Central memory CD8-positive, alpha-beta T cell (primary cell): ENCODE data around the gene FAM124A.

Experiments used
- ATAC-seq: fragments of 150-1000 bp; cut with Tn5 transposase; replicated peaks from 2 replicates; pipeline ENCODE4 v1.10.0; 2022; ENCODE audit warnings: mild to moderate bottlenecking, moderate FRiP score, moderate number of reproducible peaks; ENCODE audit not compliant: poor library complexity, severe bottlenecking; ENCODE audit errors: extremely low read depth
- DNase-seq, 2 donors: peaks; one replicate each; pipeline ENCODE4 v3.0.0; 2021; ENCODE audit warnings: low spot score in 2 of 2
- H3K27ac Mint-ChIP-seq: one replicate; pipeline ENCODE4 v1.8.0; 2022; ENCODE audit warnings: low read depth, mild to moderate bottlenecking, moderate library complexity, mixed read lengths
- H3K27me3 Mint-ChIP-seq: one replicate; pipeline ENCODE4 v1.8.0; 2022; ENCODE audit warnings: mixed read lengths
- H3K36me3 Mint-ChIP-seq: one replicate; pipeline ENCODE4 v1.8.0; 2022; ENCODE audit warnings: mild to moderate bottlenecking, moderate library complexity, mixed read lengths; ENCODE audit not compliant: insufficient read depth
- H3K4me1 Mint-ChIP-seq: one replicate; pipeline ENCODE4 v1.8.0; 2022; ENCODE audit warnings: mixed read lengths
- H3K4me3 Mint-ChIP-seq: one replicate; pipeline ENCODE4 v1.8.0; 2022; ENCODE audit warnings: mild to moderate bottlenecking, moderate library complexity, mixed read lengths
- H3K9me3 Mint-ChIP-seq: one replicate; pipeline ENCODE4 v1.8.0; 2022; ENCODE audit warnings: mixed read lengths

FAM124A gene

GRCh38 chr13:51249770-51250741 lies 27.9 kb downstream of the FAM124A start:
- H3K4me1 Mint-ChIP-seq: peaks cover 11% of the 10 kb centered on the region
- H3K9me3 Mint-ChIP-seq: no peaks in the 10 kb centered on the region
- H3K36me3 Mint-ChIP-seq: no peaks in the 10 kb centered on the region

GRCh38 chr13:51251480-51251879 lies 29.3 kb downstream of the FAM124A start:
- no peak for DNase-seq
- Mint-ChIP-seq H3K4me1 (peaks cover 11% of the 10 kb centered on the region), H3K27ac (no peak overlapping the region), H3K4me3 (no peak overlapping the region), H3K27me3 (no peaks in the 10 kb centered on the region), H3K9me3 (no peaks in the 10 kb centered on the region), H3K36me3 (no peaks in the 10 kb centered on the region)
- ATAC-seq: no peak

More at GRCh38 chr13:51249770-51250741, 27.9 kb downstream of the FAM124A start:
- H3K4me3 Mint-ChIP-seq: no peak overlapping the region
- no peak overlapping the region for H3K27ac Mint-ChIP-seq
- ATAC-seq: no peak
- DNase-seq: no peak
- H3K27me3 Mint-ChIP-seq: peaks cover 7% of the 10 kb centered on the region

- no peaks in the 10 kb centered on the region for H3K36me3 Mint-ChIP-seq
- no peaks in the 10 kb centered on the region for H3K9me3 Mint-ChIP-seq
- H3K27ac Mint-ChIP-seq: no peak overlapping the region
- H3K4me3 Mint-ChIP-seq: no peak overlapping the region
- DNase-seq: no peak
- peak; percentile 56 for ATAC-seq
- peaks cover 11% of the 10 kb centered on the region for H3K4me1 Mint-ChIP-seq
- no peaks in the 10 kb centered on the region for H3K27me3 Mint-ChIP-seq
Measured at GRCh38 chr13:51252954-51253532, 30.8 kb downstream of the FAM124A start.

GRCh38 chr13:51255556-51255955 lies 33.4 kb downstream of the FAM124A start:
- DNase-seq: no peak
- peaks cover 11% of the 10 kb centered on the region for H3K4me1 Mint-ChIP-seq
- H3K27ac Mint-ChIP-seq: no peak overlapping the region
- peaks cover 15% of the 10 kb centered on the region for H3K27me3 Mint-ChIP-seq
- no peaks in the 10 kb centered on the region for H3K36me3 Mint-ChIP-seq
- ATAC-seq: no peak
- no peaks in the 10 kb centered on the region for H3K9me3 Mint-ChIP-seq
- no peak overlapping the region for H3K4me3 Mint-ChIP-seq

GRCh38 chr13:51257187-51257586 lies 35.0 kb downstream of the FAM124A start:
- no peak for DNase-seq
- H3K4me1 Mint-ChIP-seq: peaks cover 11% of the 10 kb centered on the region
- no peak overlapping the region for H3K4me3 Mint-ChIP-seq
- no peak for ATAC-seq
- no peaks in the 10 kb centered on the region for H3K36me3 Mint-ChIP-seq
- no peaks in the 10 kb centered on the region for H3K9me3 Mint-ChIP-seq
- H3K27me3 Mint-ChIP-seq: peaks cover 24% of the 10 kb centered on the region
- no peak overlapping the region for H3K27ac Mint-ChIP-seq

- Mint-ChIP-seq H3K9me3 (no peaks in the 10 kb centered on the region), H3K4me1 (no peaks in the 10 kb centered on the region), H3K4me3 (no peak overlapping the region), H3K27me3 (peaks cover 24% of the 10 kb centered on the region), H3K36me3 (no peaks in the 10 kb centered on the region), H3K27ac (no peak overlapping the region)
- ATAC-seq: no peak
- DNase-seq: no peak
Measured at GRCh38 chr13:51258612-51259548, 36.7 kb downstream of the FAM124A start.

GRCh38 chr13:51260154-51260553 lies 38.0 kb downstream of the FAM124A start:
- H3K4me3 Mint-ChIP-seq: no peak overlapping the region
- no peaks in the 10 kb centered on the region for H3K36me3 Mint-ChIP-seq
- peaks cover 34% of the 10 kb centered on the region for H3K27me3 Mint-ChIP-seq
- no peak overlapping the region for H3K27ac Mint-ChIP-seq
- DNase-seq (no peak), ATAC-seq (no peak)
- no peaks in the 10 kb centered on the region for H3K9me3 Mint-ChIP-seq
- no peaks in the 10 kb centered on the region for H3K4me1 Mint-ChIP-seq

GRCh38 chr13:51261610-51262249 lies 39.5 kb downstream of the FAM124A start:
- Mint-ChIP-seq H3K9me3 (no peaks in the 10 kb centered on the region), H3K4me3 (no peak overlapping the region), H3K27ac (no peak overlapping the region), H3K4me1 (no peaks in the 10 kb centered on the region), H3K36me3 (no peaks in the 10 kb centered on the region), H3K27me3 (peaks cover 34% of the 10 kb centered on the region)
- DNase-seq (no peak), ATAC-seq (no peak)

- Mint-ChIP-seq H3K36me3 (no peaks in the 10 kb centered on the region), H3K27ac (no peak overlapping the region), H3K27me3 (peaks cover 34% of the 10 kb centered on the region), H3K9me3 (no peaks in the 10 kb centered on the region), H3K4me3 (no peak overlapping the region), H3K4me1 (no peaks in the 10 kb centered on the region)
- no peak for ATAC-seq
- no peak for DNase-seq
Measured at GRCh38 chr13:51262501-51263211, 40.5 kb downstream of the FAM124A start.

- DNase-seq (no peak), ATAC-seq (no peak)
- H3K36me3 Mint-ChIP-seq: no peaks in the 10 kb centered on the region
- H3K4me3 Mint-ChIP-seq: no peak overlapping the region
- peaks cover 18% of the 10 kb centered on the region for H3K27me3 Mint-ChIP-seq
- H3K4me1 Mint-ChIP-seq: no peaks in the 10 kb centered on the region
- H3K27ac Mint-ChIP-seq: no peak overlapping the region
- H3K9me3 Mint-ChIP-seq: no peaks in the 10 kb centered on the region
Measured at GRCh38 chr13:51266642-51267041, 44.4 kb downstream of the FAM124A start.

- ATAC-seq: no peak
- Mint-ChIP-seq H3K27ac (no peak overlapping the region), H3K4me3 (no peak overlapping the region), H3K27me3 (peaks cover 22% of the 10 kb centered on the region), H3K9me3 (no peaks in the 10 kb centered on the region), H3K36me3 (no peaks in the 10 kb centered on the region), H3K4me1 (no peaks in the 10 kb centered on the region)
- DNase-seq: no peak
Measured at GRCh38 chr13:51267622-51268021, 45.4 kb downstream of the FAM124A start.
